Mesendoderm (in vitro differentiated cells): ENCODE measurements around the gene IFI44L.

Experiments
- DNase-seq: peaks from one replicate; pipeline ENCODE4 v3.0.0; 2013
- H2AK5ac ChIP-seq: 2 replicates; pipeline ENCODE4 v1.6.1; 2013; ENCODE audit warnings: low read length, inconsistent platforms
- H2BK120ac ChIP-seq: 2 replicates; pipeline ENCODE4 v1.6.1; 2013; ENCODE audit warnings: low read depth, mild to moderate bottlenecking, low read length, moderate library complexity, mixed read lengths
- H2BK15ac ChIP-seq: replicated peaks from 2 replicates; pipeline ENCODE4 v1.6.1; 2013; ENCODE audit warnings: low read depth, mild to moderate bottlenecking, moderate library complexity
- H2BK5ac ChIP-seq: 2 replicates; pipeline ENCODE4 v1.6.1; 2013; ENCODE audit warnings: low read length, inconsistent platforms
- H3K18ac ChIP-seq: 2 replicates; pipeline ENCODE4 v1.6.1; 2013; ENCODE audit warnings: mild to moderate bottlenecking, low read length, mixed read lengths
- H3K23ac ChIP-seq: one replicate; pipeline ENCODE4 v1.6.1; 2013; ENCODE audit warnings: low read length
- H3K27ac ChIP-seq: 2 replicates; pipeline ENCODE4 v1.5.1; 2013; ENCODE audit warnings: low read depth, mild to moderate bottlenecking, inconsistent platforms, low read length, moderate library complexity
- H3K27me3 ChIP-seq: 2 replicates; pipeline ENCODE4 v1.6.1; 2013; ENCODE audit warnings: low read length, control low read depth, mild to moderate bottlenecking, inconsistent platforms; ENCODE audit not compliant: insufficient read depth, poor library complexity
- H3K36me3 ChIP-seq: 2 replicates; pipeline ENCODE4 v1.6.1; 2013; ENCODE audit warnings: low read length, inconsistent platforms; ENCODE audit not compliant: control insufficient read depth, insufficient read depth
- H3K4ac ChIP-seq: one replicate; pipeline ENCODE4 v1.6.1; 2013; ENCODE audit warnings: low read depth, mild to moderate bottlenecking, low read length, moderate library complexity
- H3K4me1 ChIP-seq: 2 replicates; pipeline ENCODE4 v1.6.1; 2013; ENCODE audit warnings: low read depth, low read length, inconsistent platforms; ENCODE audit not compliant: control insufficient read depth
- H3K4me2 ChIP-seq: 2 replicates; pipeline ENCODE4 v1.6.1; 2013; ENCODE audit warnings: low read length
- H3K4me3 ChIP-seq: 2 replicates; pipeline ENCODE4 v1.5.1; 2013; ENCODE audit warnings: mild to moderate bottlenecking, low read length
- H3K56ac ChIP-seq: one replicate; pipeline ENCODE4 v1.6.1; 2013; ENCODE audit warnings: low read length
- H3K79me1 ChIP-seq: 2 replicates; pipeline ENCODE4 v1.6.1; 2013; ENCODE audit warnings: low read length, inconsistent platforms
- H3K79me2 ChIP-seq: 2 replicates; pipeline ENCODE4 v1.6.1; 2013; ENCODE audit warnings: mild to moderate bottlenecking, low read length; ENCODE audit not compliant: control insufficient read depth, insufficient read depth
- H3K9ac ChIP-seq: 2 replicates; pipeline ENCODE4 v1.6.1; 2013; ENCODE audit warnings: low read length, inconsistent platforms
- H4K5ac ChIP-seq: one replicate; pipeline ENCODE4 v1.6.1; 2013; ENCODE audit warnings: low read length
- H4K8ac ChIP-seq: one replicate; pipeline ENCODE4 v1.6.1; 2013; ENCODE audit warnings: low read depth, mild to moderate bottlenecking, control low read depth, low read length, moderate library complexity
- WGBS: extraction: QIAGEN DNeasy Blood & Tissue Kit; methylation state at CpG from one replicate; pipeline ENCODE4 v1.1.7; 2013; ENCODE audit warnings: low lambda C conversion rate, missing lambda C conversion rate; ENCODE audit not compliant: insufficient coverage; ENCODE audit errors: extremely low coverage; 5-methylcytosine and 5-hydroxymethylcytosine counted together

The IFI44L gene

GRCh38 chr1:78591971-78592370 is 28.3 kb upstream of the IFI44L start:
- no peak overlapping the region for H3K18ac ChIP-seq
- no peak overlapping the region for H2BK5ac ChIP-seq
- no peak for DNase-seq
- H3K9ac ChIP-seq: no peak overlapping the region
- no CpG with 5 or more reads among the region's 4 CpGs for WGBS
- H4K5ac ChIP-seq: no peak overlapping the region
- no peak overlapping the region for H3K4me2 ChIP-seq
- H3K4ac ChIP-seq: no peak overlapping the region
- no peak overlapping the region for H2AK5ac ChIP-seq
- no peak overlapping the region for H3K27ac ChIP-seq
- H3K4me3 ChIP-seq: no peak overlapping the region
- H2BK15ac ChIP-seq: no peak overlapping the region
- H3K79me1 ChIP-seq: no peaks in the 10 kb centered on the region
- no peak overlapping the region for H3K23ac ChIP-seq
- no peaks in the 10 kb centered on the region for H3K36me3 ChIP-seq
- H3K79me2 ChIP-seq: no peaks in the 10 kb centered on the region
- H3K27me3 ChIP-seq: no peaks in the 10 kb centered on the region
- H3K4me1 ChIP-seq: no peaks in the 10 kb centered on the region
- H4K8ac ChIP-seq: no peak overlapping the region
- H2BK120ac ChIP-seq: no peak overlapping the region
- no peak overlapping the region for H3K56ac ChIP-seq

- no peaks in the 10 kb centered on the region for H3K79me2 ChIP-seq
- H3K27me3 ChIP-seq: no peaks in the 10 kb centered on the region
- no peak overlapping the region for H2AK5ac ChIP-seq
- H3K4me3 ChIP-seq: no peak overlapping the region
- H3K18ac ChIP-seq: no peak overlapping the region
- no peaks in the 10 kb centered on the region for H3K36me3 ChIP-seq
- H3K9ac ChIP-seq: no peak overlapping the region
- no peaks in the 10 kb centered on the region for H3K4me1 ChIP-seq
- H4K5ac ChIP-seq: no peak overlapping the region
- no peak overlapping the region for H2BK5ac ChIP-seq
- H3K79me1 ChIP-seq: no peaks in the 10 kb centered on the region
- H3K56ac ChIP-seq: no peak overlapping the region
- no peak overlapping the region for H2BK15ac ChIP-seq
- H3K27ac ChIP-seq: no peak overlapping the region
- no peak overlapping the region for H4K8ac ChIP-seq
- DNase-seq: no peak
- no peak overlapping the region for H3K23ac ChIP-seq
- WGBS: 100% methylated on average over 1 of the region's 4 CpGs
- H3K4me2 ChIP-seq: no peak overlapping the region
- no peak overlapping the region for H3K4ac ChIP-seq
- H2BK120ac ChIP-seq: no peak overlapping the region
Measured at GRCh38 chr1:78599294-78599693, 21.0 kb upstream of the IFI44L start.

DNA sequence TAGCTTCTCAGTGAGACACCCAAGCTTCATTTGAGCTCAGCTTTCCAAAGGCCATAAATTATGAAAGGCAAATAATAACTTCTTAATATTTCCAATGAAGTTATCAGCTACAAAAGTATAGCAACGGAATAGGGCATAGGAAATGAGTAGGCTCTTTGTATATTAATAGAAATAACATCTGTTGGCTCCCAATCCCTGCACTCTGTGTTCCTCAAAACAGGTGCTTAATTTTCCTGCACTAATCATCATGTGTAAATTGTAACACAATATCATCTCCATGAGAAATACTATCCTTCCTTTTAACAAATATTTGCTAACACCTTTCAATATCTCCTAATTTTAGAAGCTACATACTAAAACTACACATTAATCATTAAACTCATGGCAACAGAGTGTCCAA is 19.2 kb upstream of the IFI44L start:
- Histone ChIP-seq H4K8ac (no peak overlapping the region), H3K27ac (no peak overlapping the region), H2BK15ac (no peak overlapping the region), H3K4me2 (no peak overlapping the region), H3K36me3 (no peaks in the 10 kb centered on the region), H3K56ac (no peak overlapping the region), H3K23ac (no peak overlapping the region), H3K4me3 (no peak overlapping the region), H2BK120ac (no peak overlapping the region), H3K9ac (no peak overlapping the region), H3K18ac (no peak overlapping the region), H2AK5ac (no peak overlapping the region), H4K5ac (no peak overlapping the region), H3K27me3 (no peaks in the 10 kb centered on the region), H3K79me1 (no peaks in the 10 kb centered on the region), H3K79me2 (no peaks in the 10 kb centered on the region), H2BK5ac (no peak overlapping the region), H3K4me1 (no peaks in the 10 kb centered on the region), H3K4ac (no peak overlapping the region)
- WGBS: no CpG with 5 or more reads among the region's 1 CpG
- no peak for DNase-seq

DNA sequence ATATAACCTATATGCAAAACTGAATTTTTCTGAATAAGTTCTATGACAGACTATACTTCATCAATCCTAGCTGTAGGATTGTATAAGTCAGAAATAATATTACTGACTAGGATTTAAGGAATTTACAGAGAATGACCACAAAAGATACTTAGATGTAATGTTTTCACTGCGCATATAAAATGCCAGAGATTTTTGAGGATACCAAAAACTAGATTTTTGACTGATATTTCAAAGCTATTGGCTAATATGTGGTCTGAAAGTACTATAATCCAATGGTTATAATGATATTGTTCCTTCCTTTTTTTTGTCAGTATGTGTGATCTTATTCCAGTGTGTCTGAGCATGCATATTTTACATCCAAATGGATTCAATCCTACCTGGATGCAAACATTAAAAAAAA is 17.0 kb upstream of the IFI44L start:
- H2AK5ac ChIP-seq: no peak overlapping the region
- H3K23ac ChIP-seq: no peak overlapping the region
- no peaks in the 10 kb centered on the region for H3K79me1 ChIP-seq
- H3K4me1 ChIP-seq: no peaks in the 10 kb centered on the region
- H2BK5ac ChIP-seq: no peak overlapping the region
- H3K27me3 ChIP-seq: no peaks in the 10 kb centered on the region
- no peaks in the 10 kb centered on the region for H3K36me3 ChIP-seq
- WGBS: no CpG with 5 or more reads among the region's 1 CpG
- H3K27ac ChIP-seq: no peak overlapping the region
- no peak overlapping the region for H3K56ac ChIP-seq
- H3K79me2 ChIP-seq: no peaks in the 10 kb centered on the region
- no peak overlapping the region for H3K18ac ChIP-seq
- no peak overlapping the region for H4K8ac ChIP-seq
- no peak overlapping the region for H3K9ac ChIP-seq
- H3K4me3 ChIP-seq: no peak overlapping the region
- H2BK15ac ChIP-seq: no peak overlapping the region
- no peak overlapping the region for H4K5ac ChIP-seq
- DNase-seq: no peak
- no peak overlapping the region for H3K4me2 ChIP-seq
- no peak overlapping the region for H3K4ac ChIP-seq
- H2BK120ac ChIP-seq: no peak overlapping the region

GRCh38 chr1:78604643-78605042 is 15.6 kb upstream of the IFI44L start:
- H3K4me2 ChIP-seq: no peak overlapping the region
- H2BK15ac ChIP-seq: no peak overlapping the region
- H4K5ac ChIP-seq: no peak overlapping the region
- no peak overlapping the region for H3K56ac ChIP-seq
- no peaks in the 10 kb centered on the region for H3K36me3 ChIP-seq
- no peak for DNase-seq
- H3K79me1 ChIP-seq: no peaks in the 10 kb centered on the region
- no peak overlapping the region for H2BK5ac ChIP-seq
- H2BK120ac ChIP-seq: no peak overlapping the region
- H3K4me3 ChIP-seq: no peak overlapping the region
- no peaks in the 10 kb centered on the region for H3K27me3 ChIP-seq
- H3K4me1 ChIP-seq: no peaks in the 10 kb centered on the region
- no peak overlapping the region for H2AK5ac ChIP-seq
- no peak overlapping the region for H3K27ac ChIP-seq
- no peak overlapping the region for H3K23ac ChIP-seq
- no peak overlapping the region for H3K9ac ChIP-seq
- H3K79me2 ChIP-seq: no peaks in the 10 kb centered on the region
- no peak overlapping the region for H3K4ac ChIP-seq
- no peak overlapping the region for H3K18ac ChIP-seq
- no CpG with 5 or more reads among the region's 5 CpGs for WGBS
- no peak overlapping the region for H4K8ac ChIP-seq

DNA sequence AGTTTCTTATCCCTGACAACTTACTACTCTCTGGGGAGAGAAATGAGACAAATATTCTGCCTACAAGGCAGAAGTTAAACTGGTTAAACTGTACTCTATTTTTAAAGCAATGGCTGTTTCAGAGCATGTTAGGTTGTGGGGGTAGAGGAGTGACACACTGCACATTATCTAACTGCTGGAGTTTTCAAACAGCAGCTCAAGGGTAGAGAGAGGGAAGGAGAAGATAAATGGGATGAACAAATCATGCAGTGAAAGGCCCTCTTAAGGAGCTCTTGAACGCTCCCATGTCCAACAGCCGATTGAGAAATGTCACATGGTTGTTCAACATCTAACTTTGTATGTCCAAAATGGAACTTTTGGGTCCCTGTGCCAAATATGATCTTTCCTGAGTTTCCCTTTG is 14.0 kb upstream of the IFI44L start:
- H3K79me1 ChIP-seq: no peaks in the 10 kb centered on the region
- no peak overlapping the region for H2AK5ac ChIP-seq
- H2BK15ac ChIP-seq: no peak overlapping the region
- no peaks in the 10 kb centered on the region for H3K27me3 ChIP-seq
- no peaks in the 10 kb centered on the region for H3K36me3 ChIP-seq
- H3K4me3 ChIP-seq: no peak overlapping the region
- no peaks in the 10 kb centered on the region for H3K79me2 ChIP-seq
- DNase-seq: no peak
- no peaks in the 10 kb centered on the region for H3K4me1 ChIP-seq
- no peak overlapping the region for H2BK5ac ChIP-seq
- H4K5ac ChIP-seq: no peak overlapping the region
- H3K9ac ChIP-seq: no peak overlapping the region
- no peak overlapping the region for H4K8ac ChIP-seq
- no peak overlapping the region for H3K4ac ChIP-seq
- H3K23ac ChIP-seq: no peak overlapping the region
- no peak overlapping the region for H3K56ac ChIP-seq
- H2BK120ac ChIP-seq: no peak overlapping the region
- no peak overlapping the region for H3K27ac ChIP-seq
- H3K4me2 ChIP-seq: no peak overlapping the region
- no peak overlapping the region for H3K18ac ChIP-seq
- WGBS: no CpG with 5 or more reads among the region's 2 CpGs
